Testis (tissue), 3 donors: ENCODE results near the gene RBM3. TPM values are rescaled to one million over a fixed set of nuclear protein-coding genes. Genes with fewer than 3 reads are reported as not detected.
A peak's percentile ranks its signal among the peaks of the same experiment; 100 is the strongest.

Experiments used
- DNase-seq: peaks from one replicate; pipeline ENCODE4 v3.0.0-alpha.2; 2019
- H3K27ac ChIP-seq, 2 donors: fragments of 200-600 bp; sonication (generic); one replicate each; pipeline ENCODE4 v1.5.1; 2019
- H3K27me3 ChIP-seq: fragments of 200-600 bp; sonication (generic); one replicate; pipeline ENCODE4 v1.5.1; 2019
- H3K36me3 ChIP-seq: fragments of 200-600 bp; sonication (generic); one replicate; pipeline ENCODE4 v1.5.1; 2017; ENCODE audit warnings: low read depth; ENCODE audit errors: missing control alignments
- H3K4me1 ChIP-seq: fragments of 200-600 bp; sonication (generic); one replicate; pipeline ENCODE4 v1.5.1; 2019
- H3K4me3 ChIP-seq, 2 donors: fragments of 200-600 bp; sonication (generic); one replicate each; pipeline ENCODE4 v1.5.1; 2017 to 2019
- H3K9me3 ChIP-seq: fragments of 200-600 bp; sonication (generic); one replicate; pipeline ENCODE4 v1.5.1; 2017
- POLR2A ChIP-seq: fragments of 450-650 bp; IDR thresholded peaks from one replicate; pipeline ENCODE4 v1.6.1; 2017; ENCODE audit warnings: antibody characterized with exemption, mild to moderate bottlenecking, moderate library complexity
- WGBS, 2 donors: methylation state at CpG; one replicate each; pipeline ENCODE4 v1.1.5; 2018; 5-methylcytosine and 5-hydroxymethylcytosine counted together
- intact Hi-C: fragments of 100-400 bp; cut with DNase I; formaldehyde crosslinking; loops from one replicate; pipeline ENCODE4 v1.15.1; 2023; ENCODE audit warnings: low total_unique reads
- polyA plus RNA-seq: library from polyadenylated mRNA; stranded (reverse); fragments of 350-450 nt; fragmentation: Illumina TruSeq; extraction: RNeasy Lipid Tissue Mini Kit (QIAGEN cat#74804); gene quantifications from one replicate; pipeline ENCODE4 v1.2.3, GENCODE V29; 2014; ENCODE audit warnings: low read depth, low replicate concordance; ENCODE audit not compliant: insufficient read depth
- total RNA-seq, 2 donors: library from RNA; depleted of rRNA; stranded (reverse); fragments of >200 nt; gene quantifications; one replicate each; pipeline ENCODE4 v1.2.3, GENCODE V29; 2016
- TF ChIP-seq, protein P1 (sequence below), 3 experiments: fragments of 450-650 bp in 2 of 3; fragments of 200-600 bp in 1 of 3; sonication (generic) in 1 of 3; IDR thresholded peaks; one replicate each; pipeline ENCODE4 v1.5.1; 2016 to 2019; ENCODE audit warnings: antibody characterized with exemption in 3 of 3, mild to moderate bottlenecking in 2 of 3, moderate library complexity in 1 of 3

The RBM3 gene
- total and polyA plus RNA-seq, 3 donors from 2014 or later = 121 to 214 (median 167) TPM

DNA sequence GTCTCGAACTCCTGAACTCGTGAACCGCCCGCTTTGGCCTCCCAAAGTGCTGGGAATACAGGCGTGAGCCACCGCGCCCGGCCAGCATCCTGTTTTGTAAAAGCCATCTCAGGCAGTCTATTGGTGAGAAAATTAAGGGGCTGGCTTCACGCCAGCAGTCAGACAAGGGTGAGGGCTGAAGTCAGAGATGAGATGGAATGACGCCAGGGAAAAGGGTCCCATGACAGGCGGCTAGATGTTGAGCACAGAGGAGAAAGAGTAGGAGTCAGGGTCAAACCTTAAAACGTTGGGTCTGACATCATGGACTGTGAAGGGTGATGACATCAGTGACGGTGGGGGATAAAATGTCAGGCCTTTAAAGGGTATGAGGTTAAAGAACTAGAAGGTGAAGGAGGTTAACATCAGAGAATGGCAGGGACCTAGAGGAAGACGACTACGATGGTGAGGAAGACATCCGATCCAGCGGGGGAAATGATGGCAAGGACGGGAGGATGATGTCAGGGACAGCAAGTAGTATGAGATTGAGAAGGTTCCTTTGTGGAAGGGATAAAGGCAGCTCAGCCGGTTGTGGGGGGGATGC lies 504 bp upstream of the RBM3 start:
- DNase-seq = peak; percentile 24
- no peaks in the 10 kb centered on the region for H3K36me3 ChIP-seq
- TF ChIP-seq POLR2A = no peak
- TF ChIP-seq, protein P1, sequence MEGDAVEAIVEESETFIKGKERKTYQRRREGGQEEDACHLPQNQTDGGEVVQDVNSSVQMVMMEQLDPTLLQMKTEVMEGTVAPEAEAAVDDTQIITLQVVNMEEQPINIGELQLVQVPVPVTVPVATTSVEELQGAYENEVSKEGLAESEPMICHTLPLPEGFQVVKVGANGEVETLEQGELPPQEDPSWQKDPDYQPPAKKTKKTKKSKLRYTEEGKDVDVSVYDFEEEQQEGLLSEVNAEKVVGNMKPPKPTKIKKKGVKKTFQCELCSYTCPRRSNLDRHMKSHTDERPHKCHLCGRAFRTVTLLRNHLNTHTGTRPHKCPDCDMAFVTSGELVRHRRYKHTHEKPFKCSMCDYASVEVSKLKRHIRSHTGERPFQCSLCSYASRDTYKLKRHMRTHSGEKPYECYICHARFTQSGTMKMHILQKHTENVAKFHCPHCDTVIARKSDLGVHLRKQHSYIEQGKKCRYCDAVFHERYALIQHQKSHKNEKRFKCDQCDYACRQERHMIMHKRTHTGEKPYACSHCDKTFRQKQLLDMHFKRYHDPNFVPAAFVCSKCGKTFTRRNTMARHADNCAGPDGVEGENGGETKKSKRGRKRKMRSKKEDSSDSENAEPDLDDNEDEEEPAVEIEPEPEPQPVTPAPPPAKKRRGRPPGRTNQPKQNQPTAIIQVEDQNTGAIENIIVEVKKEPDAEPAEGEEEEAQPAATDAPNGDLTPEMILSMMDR (IDR thresholded peaks at IDR 0.05) = no peak
- peak overlapping the region; percentile 68 to 85 for H3K4me3 ChIP-seq
- intact Hi-C loops = no loop called here
- H3K9me3 ChIP-seq = no peaks in the 10 kb centered on the region
- H3K27me3 ChIP-seq = no peaks in the 10 kb centered on the region
- WGBS, 2 donors = 8 to 39% methylated on average over 15 to 19 of the region's 19 CpGs
- peak overlapping the region; percentile 97 to 98 for H3K27ac ChIP-seq
- H3K4me1 ChIP-seq = no peaks in the 10 kb centered on the region

DNA sequence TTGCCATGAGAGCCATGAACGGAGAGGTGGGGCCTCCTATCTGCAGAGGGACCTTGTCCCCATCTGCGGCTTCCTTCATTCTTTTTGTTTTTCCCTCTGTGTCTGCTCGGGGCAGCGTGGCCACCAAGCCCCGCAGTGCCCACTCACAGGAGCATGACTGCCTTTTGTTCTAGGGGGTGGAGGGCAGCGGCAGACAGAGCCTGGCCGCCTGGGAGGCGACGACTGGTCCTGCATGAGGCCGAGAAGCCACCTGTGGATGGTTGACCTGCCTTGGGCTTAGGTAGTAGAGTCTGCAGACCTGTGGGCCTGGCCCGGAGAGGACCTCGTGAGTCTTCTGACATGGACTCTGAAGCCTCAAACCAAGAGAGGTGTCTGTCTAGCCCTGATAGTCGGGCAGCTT lies 1.4 kb downstream of the RBM3 start:
- peak overlapping the region; percentile 97 to 98 for H3K27ac ChIP-seq
- H3K36me3 ChIP-seq = no peaks in the 10 kb centered on the region
- 31 to 40% methylated on average over 3 to 12 of the region's 13 CpGs for WGBS, 2 donors
- H3K27me3 ChIP-seq = no peaks in the 10 kb centered on the region
- no peaks in the 10 kb centered on the region for H3K9me3 ChIP-seq
- peak overlapping the region in 1 of 2 donors; percentile 85 for H3K4me3 ChIP-seq
- intact Hi-C loops = no loop called here
- H3K4me1 ChIP-seq = no peaks in the 10 kb centered on the region
- DNase-seq = no peak
- TF ChIP-seq, protein P1 (IDR thresholded peaks at IDR 0.05) = no peak
- no peak for TF ChIP-seq POLR2A

DNA sequence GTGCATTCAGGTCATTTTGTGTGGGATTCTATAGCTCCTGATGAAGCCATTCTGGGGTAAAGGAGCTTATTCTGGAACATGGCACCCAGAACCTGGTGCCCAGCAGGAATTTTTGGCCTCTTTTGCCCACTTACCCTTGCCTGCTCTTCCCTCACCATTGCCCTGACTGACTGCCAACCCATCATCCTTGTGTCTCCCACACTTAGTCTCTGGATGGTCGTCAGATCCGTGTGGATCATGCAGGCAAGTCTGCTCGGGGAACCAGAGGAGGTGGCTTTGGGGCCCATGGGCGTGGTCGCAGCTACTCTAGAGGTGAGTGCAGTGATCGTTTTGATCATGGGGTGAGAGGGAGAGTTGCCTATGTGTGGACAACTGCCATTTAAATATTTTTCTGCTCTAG lies 1.8 kb downstream of the RBM3 start:
- H3K4me1 ChIP-seq = no peaks in the 10 kb centered on the region
- H3K27ac ChIP-seq = no peak overlapping the region
- WGBS, 2 donors = 63% methylated on average over 4 to 6 of the region's 6 CpGs
- TF ChIP-seq, protein P1 (IDR thresholded peaks at IDR 0.05) = no peak
- no peak for TF ChIP-seq POLR2A
- intact Hi-C loops = no loop called here
- no peak overlapping the region for H3K4me3 ChIP-seq
- DNase-seq = no peak
- H3K36me3 ChIP-seq = no peaks in the 10 kb centered on the region
- H3K9me3 ChIP-seq = no peaks in the 10 kb centered on the region
- no peaks in the 10 kb centered on the region for H3K27me3 ChIP-seq

DNA sequence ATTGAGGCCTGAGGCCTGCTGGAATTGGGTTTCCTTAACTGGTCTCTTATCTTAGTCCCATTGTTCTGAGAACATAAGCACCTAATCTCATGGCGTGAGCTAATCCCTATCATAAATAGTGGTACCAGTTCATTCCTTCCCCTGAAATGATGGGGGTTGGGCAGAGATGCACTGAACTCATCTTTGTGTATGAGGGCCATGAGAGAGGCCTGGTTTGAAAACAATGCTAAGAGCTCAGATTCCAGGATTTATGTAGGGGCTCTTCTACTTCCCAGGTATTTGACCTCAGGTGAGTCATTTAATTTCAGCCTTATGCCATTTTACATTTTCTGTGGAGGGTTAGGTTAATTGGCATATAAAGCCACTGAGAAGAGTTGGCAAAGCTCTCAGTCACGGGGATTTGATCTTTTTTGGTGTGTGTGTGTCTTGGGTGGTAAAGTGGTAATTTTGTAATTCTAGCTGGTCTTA lies 4.4 kb downstream of the RBM3 start:
- no peaks in the 10 kb centered on the region for H3K36me3 ChIP-seq
- 50 to 70% methylated on average over 1 to 2 of the region's 2 CpGs for WGBS, 2 donors
- H3K9me3 ChIP-seq = no peaks in the 10 kb centered on the region
- no peak for TF ChIP-seq POLR2A
- TF ChIP-seq, protein P1 (IDR thresholded peaks at IDR 0.05) = no peak
- no peak for DNase-seq
- no peak overlapping the region for H3K4me3 ChIP-seq
- no peaks in the 10 kb centered on the region for H3K4me1 ChIP-seq
- no peaks in the 10 kb centered on the region for H3K27me3 ChIP-seq
- intact Hi-C loops = no loop called here
- H3K27ac ChIP-seq = no peak overlapping the region

DNA sequence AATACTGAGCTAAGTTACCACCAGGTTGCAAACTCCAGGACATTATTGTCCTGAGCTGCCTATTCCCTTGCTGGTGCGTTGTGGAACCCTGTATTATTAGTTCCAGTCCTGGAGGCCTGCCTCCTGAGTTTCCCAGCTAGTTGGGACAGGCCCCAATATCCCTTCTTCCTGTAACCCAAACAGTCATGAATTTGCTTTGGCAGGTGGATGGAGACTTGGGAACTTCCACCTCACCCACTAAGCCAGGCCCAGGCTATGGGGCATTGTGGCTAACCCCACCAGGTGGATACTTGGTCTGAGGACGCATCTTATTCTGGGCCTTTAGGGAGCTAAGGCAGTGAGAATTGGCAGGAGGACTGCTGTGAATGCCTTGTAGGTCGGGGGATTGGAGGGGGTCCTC lies 5.0 kb downstream of the RBM3 start:
- H3K4me3 ChIP-seq = no peak overlapping the region
- H3K4me1 ChIP-seq = no peaks in the 10 kb centered on the region
- TF ChIP-seq, protein P1 (IDR thresholded peaks at IDR 0.05) = no peak
- no peak for TF ChIP-seq POLR2A
- no peaks in the 10 kb centered on the region for H3K36me3 ChIP-seq
- H3K27me3 ChIP-seq = no peaks in the 10 kb centered on the region
- intact Hi-C loops = no loop called here
- DNase-seq = no peak
- H3K27ac ChIP-seq = no peak overlapping the region
- 79 to 86% methylated on average over 3 of the region's 3 CpGs for WGBS, 2 donors
- H3K9me3 ChIP-seq = no peaks in the 10 kb centered on the region
